Esophagus muscularis mucosa (tissue), 4 donors: ENCODE data around the gene CDV3. TPM values are rescaled to one million over a fixed set of nuclear protein-coding genes. Genes with fewer than 3 reads are reported as not detected.

Source experiments
- DNase-seq: peaks from one replicate; pipeline ENCODE4 v3.0.0-alpha.2; 2017; ENCODE audit errors: extremely low spot score
- H3K27ac ChIP-seq, 4 donors: fragments of 200-600 bp; sonication (generic); replicated peaks in 1 of 4; 1 replicate in 3 of 4; 2 replicates in 1 of 4; pipeline ENCODE4 v1.5.1; 2016 to 2019; ENCODE audit warnings: mild to moderate bottlenecking in 1 of 4
- H3K27me3 ChIP-seq, 4 donors: fragments of 200-600 bp; sonication (generic); one replicate each; pipeline versions ENCODE4 v1.5.1 to v1.6.0; 2016 to 2019
- H3K36me3 ChIP-seq, 4 donors: fragments of 200-600 bp; sonication (generic); one replicate each; pipeline ENCODE4 v1.5.1; 2016 to 2019
- H3K4me1 ChIP-seq, 4 donors: fragments of 200-600 bp; sonication (generic); one replicate each; pipeline ENCODE4 v1.5.1; 2016 to 2019
- H3K4me3 ChIP-seq, 4 donors: fragments of 200-600 bp; sonication (generic); 1 replicate in 2 of 4; 2 replicates in 2 of 4; pipeline ENCODE4 v1.5.1; 2016 to 2019; ENCODE audit warnings: mild to moderate bottlenecking in 4 of 4, moderate library complexity in 1 of 4
- H3K9me3 ChIP-seq, 4 donors: fragments of 200-600 bp; sonication (generic); 1 replicate in 3 of 4; 2 replicates in 1 of 4; pipeline ENCODE4 v1.5.1; 2016 to 2019
- CTCF ChIP-seq, 3 experiments: fragments of 200-600 bp in 2 of 3; fragments of 450-650 bp in 1 of 3; sonication (generic) in 2 of 3; IDR thresholded peaks; one replicate each; pipeline ENCODE4 v1.5.1; 2017 to 2019; ENCODE audit warnings: antibody characterized with exemption in 3 of 3, mild to moderate bottlenecking in 2 of 3, moderate library complexity in 1 of 3
- EP300 ChIP-seq: sonication (generic); formaldehyde crosslinking; IDR thresholded peaks from one replicate; pipeline ENCODE4 v1.6.1; 2017; ENCODE audit warnings: antibody characterized with exemption
- POLR2A ChIP-seq: fragments of 450-650 bp; IDR thresholded peaks from one replicate; pipeline ENCODE4 v1.6.1; 2017; ENCODE audit warnings: antibody characterized with exemption, moderate library complexity, mild to moderate bottlenecking, low read depth
- POLR2AphosphoS5 ChIP-seq, 2 donors: sonication (generic); formaldehyde crosslinking; IDR thresholded peaks; one replicate each; pipeline ENCODE4 v1.6.1; 2017; ENCODE audit warnings: antibody characterized with exemption in 2 of 2
- WGBS: methylation state at CpG from one replicate; pipeline ENCODE4 v1.1.5; 2018; 5-methylcytosine and 5-hydroxymethylcytosine counted together
- intact Hi-C: fragments of 100-400 bp; cut with DNase I; formaldehyde crosslinking; loops from one replicate; pipeline ENCODE4 v1.15.1; 2023
- total RNA-seq, 4 donors: library from RNA; depleted of rRNA; stranded (reverse); fragments of >200 nt; gene quantifications; one replicate each; pipeline versions ENCODE4 v1.1.0 to v1.2.1, GENCODE V29; 2016

CDV3 gene
- total RNA-seq, 4 donors from 2014 or later: 136 to 249 (median 195) TPM

DNA sequence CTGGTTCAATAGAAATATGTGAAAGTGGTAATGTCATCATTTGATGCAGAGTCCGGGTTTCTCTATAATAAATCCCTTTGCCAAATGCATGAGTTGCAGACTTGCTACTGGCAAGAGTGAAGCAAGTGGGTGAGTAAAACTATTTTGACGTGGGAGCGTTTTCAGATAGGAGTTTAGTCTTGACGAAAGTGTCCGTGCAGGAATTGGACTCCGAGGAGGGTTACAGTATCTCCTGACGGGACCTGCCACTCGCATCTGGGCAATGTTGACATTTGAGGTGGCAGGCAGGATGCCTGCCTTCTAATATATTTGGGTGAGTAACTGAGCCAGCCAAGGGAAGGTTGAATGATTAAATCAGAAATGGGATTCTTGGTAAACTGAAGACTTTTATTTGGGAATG is 16.0 kb downstream of the CDV3 start:
- intact Hi-C loops: no loop called here
- H3K27me3 ChIP-seq: no peaks in the 10 kb centered on the region
- H3K4me1 ChIP-seq: peaks cover 0 to 15% (median 4%) of the 10 kb centered on the region in 4 donors
- DNase-seq: no peak
- no peak for TF ChIP-seq EP300
- TF ChIP-seq POLR2AphosphoS5 (IDR thresholded peaks at IDR 0.05): no peak
- no peak for TF ChIP-seq POLR2A
- TF ChIP-seq CTCF (IDR thresholded peaks at IDR 0.05): no peak
- no peaks in the 10 kb centered on the region for H3K9me3 ChIP-seq
- H3K27ac ChIP-seq: no peak overlapping the region
- H3K4me3 ChIP-seq: no peak overlapping the region
- 72% methylated on average over 8 of the region's 8 CpGs for WGBS
- peaks cover 39 to 65% (median 55%) of the 10 kb centered on the region in 4 donors for H3K36me3 ChIP-seq

GRCh38 chr3:133591271-133591742 is 17.8 kb downstream of the CDV3 start:
- peaks cover 0 to 15% (median 4%) of the 10 kb centered on the region in 4 donors for H3K4me1 ChIP-seq
- no peak overlapping the region for H3K4me3 ChIP-seq
- peak in 1 of 2 donors; percentile 7 for TF ChIP-seq POLR2AphosphoS5 (IDR thresholded peaks at IDR 0.05)
- no peak for TF ChIP-seq CTCF (IDR thresholded peaks at IDR 0.05)
- H3K27me3 ChIP-seq: no peaks in the 10 kb centered on the region
- 98% methylated on average over 3 of the region's 3 CpGs for WGBS
- H3K27ac ChIP-seq: peak overlapping the region in 2 of 4 donors; percentile 19 to 51
- peaks cover 21 to 47% (median 37%) of the 10 kb centered on the region in 4 donors for H3K36me3 ChIP-seq
- DNase-seq: no peak
- H3K9me3 ChIP-seq: no peaks in the 10 kb centered on the region
- intact Hi-C loops: no loop called here

GRCh38 chr3:133592843-133593242 is 19.4 kb downstream of the CDV3 start:
- TF ChIP-seq POLR2A (no peak), CTCF (IDR thresholded peaks at IDR 0.05) (no peak), EP300 (no peak), POLR2AphosphoS5 (IDR thresholded peaks at IDR 0.05) (no peak)
- Histone ChIP-seq H3K4me1 (peaks cover 0 to 15% (median 4%) of the 10 kb centered on the region in 4 donors), H3K27me3 (no peaks in the 10 kb centered on the region), H3K4me3 (no peak overlapping the region), H3K27ac (no peak overlapping the region), H3K9me3 (no peaks in the 10 kb centered on the region), H3K36me3 (peaks cover 6 to 31% (median 22%) of the 10 kb centered on the region in 4 donors)
- intact Hi-C loops: no loop called here
- DNase-seq: no peak
- WGBS: 89% methylated on average over 5 of the region's 5 CpGs

GRCh38 chr3:133593243-133593642 is 19.8 kb downstream of the CDV3 start:
- WGBS: 94% methylated on average over 2 of the region's 2 CpGs
- no peak overlapping the region for H3K27ac ChIP-seq
- intact Hi-C loops: no loop called here
- peaks cover 2 to 27% (median 19%) of the 10 kb centered on the region in 4 donors for H3K36me3 ChIP-seq
- TF ChIP-seq POLR2AphosphoS5 (IDR thresholded peaks at IDR 0.05) (no peak), EP300 (no peak), CTCF (IDR thresholded peaks at IDR 0.05) (no peak), POLR2A (no peak)
- peaks cover 0 to 15% (median 4%) of the 10 kb centered on the region in 4 donors for H3K4me1 ChIP-seq
- no peak overlapping the region for H3K4me3 ChIP-seq
- no peaks in the 10 kb centered on the region for H3K27me3 ChIP-seq
- H3K9me3 ChIP-seq: no peaks in the 10 kb centered on the region
- no peak for DNase-seq

DNA sequence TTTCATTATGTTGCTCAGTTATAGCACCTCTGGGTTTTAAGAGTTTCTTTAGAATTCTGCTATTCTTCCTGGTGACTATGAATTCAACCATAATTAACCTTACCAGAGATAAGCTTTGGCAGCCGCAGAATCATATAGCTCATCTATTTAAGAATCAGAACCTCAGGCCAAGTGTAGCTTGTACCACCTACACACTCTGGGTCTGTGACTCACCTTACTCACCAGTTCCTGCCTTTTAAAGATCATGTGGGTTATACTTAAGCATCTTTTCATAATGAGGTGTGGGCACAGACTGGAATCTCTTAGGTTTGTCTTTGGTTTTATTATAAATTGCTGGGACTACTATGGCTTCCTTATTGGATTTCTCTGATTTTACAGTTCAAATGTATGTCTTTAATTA is 21.9 kb downstream of the CDV3 start:
- WGBS: 95% methylated on average over 1 of the region's 1 CpG
- DNase-seq: no peak

More for the DNA sequence above, 21.9 kb downstream of the CDV3 start:
- intact Hi-C loops: no loop called here
- Histone ChIP-seq H3K27me3 (no peaks in the 10 kb centered on the region), H3K36me3 (peaks cover 0 to 12% (median 6%) of the 10 kb centered on the region in 4 donors), H3K4me3 (no peak overlapping the region), H3K27ac (no peak overlapping the region), H3K4me1 (peaks cover 0 to 10% (median 2%) of the 10 kb centered on the region in 4 donors), H3K9me3 (no peaks in the 10 kb centered on the region)
- no peak for TF ChIP-seq EP300
